ENCODE measurements around the gene SLC25A26.

DNA sequence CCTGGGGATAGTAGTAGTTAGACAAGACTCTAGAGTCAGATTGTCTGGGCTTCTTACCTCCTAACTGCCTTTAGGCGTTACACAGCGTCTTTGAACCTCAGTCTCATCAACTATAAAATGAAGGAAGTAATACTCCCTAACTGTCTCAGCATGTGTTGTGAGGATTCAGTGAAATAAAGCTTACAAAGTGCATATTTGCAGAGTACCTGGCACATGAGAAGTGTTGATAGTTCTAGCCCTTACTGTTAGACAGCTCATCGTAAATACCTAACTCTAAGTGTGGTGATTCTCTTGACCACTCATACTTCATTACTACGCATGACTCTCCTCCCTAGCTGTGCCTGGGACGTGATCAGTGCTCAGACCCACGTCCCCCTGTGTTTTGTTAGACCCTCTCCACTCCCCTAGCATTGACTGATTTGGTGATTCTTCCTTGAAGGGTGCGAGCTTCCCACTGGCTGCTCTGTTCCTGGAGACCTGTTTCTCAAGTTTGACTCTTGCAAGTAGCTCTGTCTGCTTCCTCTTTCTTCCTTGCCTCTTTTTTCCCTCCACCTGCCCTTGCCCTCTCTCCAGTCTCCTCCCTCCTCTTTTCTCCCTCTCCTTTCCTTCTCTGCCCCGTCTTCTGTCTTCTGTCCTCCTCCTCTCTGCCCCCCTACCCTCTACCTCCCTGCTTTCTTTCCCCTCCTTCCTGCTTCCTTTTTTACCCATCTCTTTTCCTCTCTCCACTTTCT lies 124.2 kb downstream of the SLC25A26 start:
- TF ChIP-seq POLR2A (IDR thresholded peaks at IDR 0.05), result no peak
- TF ChIP-seq, protein P1, sequence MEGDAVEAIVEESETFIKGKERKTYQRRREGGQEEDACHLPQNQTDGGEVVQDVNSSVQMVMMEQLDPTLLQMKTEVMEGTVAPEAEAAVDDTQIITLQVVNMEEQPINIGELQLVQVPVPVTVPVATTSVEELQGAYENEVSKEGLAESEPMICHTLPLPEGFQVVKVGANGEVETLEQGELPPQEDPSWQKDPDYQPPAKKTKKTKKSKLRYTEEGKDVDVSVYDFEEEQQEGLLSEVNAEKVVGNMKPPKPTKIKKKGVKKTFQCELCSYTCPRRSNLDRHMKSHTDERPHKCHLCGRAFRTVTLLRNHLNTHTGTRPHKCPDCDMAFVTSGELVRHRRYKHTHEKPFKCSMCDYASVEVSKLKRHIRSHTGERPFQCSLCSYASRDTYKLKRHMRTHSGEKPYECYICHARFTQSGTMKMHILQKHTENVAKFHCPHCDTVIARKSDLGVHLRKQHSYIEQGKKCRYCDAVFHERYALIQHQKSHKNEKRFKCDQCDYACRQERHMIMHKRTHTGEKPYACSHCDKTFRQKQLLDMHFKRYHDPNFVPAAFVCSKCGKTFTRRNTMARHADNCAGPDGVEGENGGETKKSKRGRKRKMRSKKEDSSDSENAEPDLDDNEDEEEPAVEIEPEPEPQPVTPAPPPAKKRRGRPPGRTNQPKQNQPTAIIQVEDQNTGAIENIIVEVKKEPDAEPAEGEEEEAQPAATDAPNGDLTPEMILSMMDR (IDR thresholded peaks at IDR 0.05), result no peak
